Ramos (cell line): ENCODE data around the gene MYMK.

Source experiments
- in situ Hi-C: fragments of 300-500 bp; cut with MboI; formaldehyde crosslinking; loops from one replicate; pipeline ENCODE4 v1.14.3; 2022; ENCODE audit warnings: low sequenced_read_pairs; ENCODE audit not compliant: unreplicated experiment

The MYMK gene

DNA sequence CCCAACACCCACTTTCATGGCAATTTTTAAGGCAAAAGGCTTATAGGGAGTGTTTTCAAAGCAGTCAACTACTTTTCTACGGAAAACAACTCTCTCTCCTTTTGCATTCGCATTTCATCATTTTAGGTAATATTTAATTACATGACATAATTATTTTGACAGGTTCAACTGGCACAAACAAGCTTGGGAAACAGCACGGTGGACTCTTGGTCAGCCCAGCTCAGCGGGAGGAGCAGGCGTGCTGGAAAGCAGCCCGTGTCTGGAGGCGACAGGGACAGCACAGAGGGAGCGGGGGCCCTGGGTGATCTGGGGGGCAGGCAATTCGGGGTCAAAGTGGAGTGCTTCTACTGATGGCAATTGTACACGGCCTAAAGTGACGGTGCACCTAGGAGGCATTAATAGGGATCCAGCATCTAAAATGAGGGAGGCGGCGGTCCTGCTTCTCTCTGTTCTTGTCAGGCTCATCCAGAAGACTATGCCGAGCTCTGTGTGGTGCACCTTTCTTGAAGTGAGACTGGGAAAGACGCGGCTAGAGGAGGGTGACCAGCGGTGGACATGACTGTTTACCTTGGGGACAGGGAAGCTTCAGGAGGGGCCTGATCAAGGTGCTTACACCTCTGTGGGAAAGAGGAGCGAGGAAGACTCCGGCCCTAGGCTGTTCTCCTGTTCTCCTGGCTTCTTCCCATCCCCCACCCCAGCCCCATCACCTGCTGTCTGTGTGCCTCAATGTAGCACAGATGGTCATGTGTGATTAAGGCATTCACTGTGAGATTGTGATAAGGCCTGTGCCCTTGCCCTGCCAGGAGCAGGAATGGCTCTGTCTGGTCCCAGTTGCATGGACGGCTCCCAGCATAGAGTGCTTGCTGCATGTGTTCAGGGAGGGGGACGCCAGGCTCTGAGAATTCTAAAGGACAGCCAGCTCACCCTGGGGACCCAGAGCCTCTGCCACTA is 3.4 kb downstream of the MYMK start:
- in situ Hi-C loops = no loop called here

DNA sequence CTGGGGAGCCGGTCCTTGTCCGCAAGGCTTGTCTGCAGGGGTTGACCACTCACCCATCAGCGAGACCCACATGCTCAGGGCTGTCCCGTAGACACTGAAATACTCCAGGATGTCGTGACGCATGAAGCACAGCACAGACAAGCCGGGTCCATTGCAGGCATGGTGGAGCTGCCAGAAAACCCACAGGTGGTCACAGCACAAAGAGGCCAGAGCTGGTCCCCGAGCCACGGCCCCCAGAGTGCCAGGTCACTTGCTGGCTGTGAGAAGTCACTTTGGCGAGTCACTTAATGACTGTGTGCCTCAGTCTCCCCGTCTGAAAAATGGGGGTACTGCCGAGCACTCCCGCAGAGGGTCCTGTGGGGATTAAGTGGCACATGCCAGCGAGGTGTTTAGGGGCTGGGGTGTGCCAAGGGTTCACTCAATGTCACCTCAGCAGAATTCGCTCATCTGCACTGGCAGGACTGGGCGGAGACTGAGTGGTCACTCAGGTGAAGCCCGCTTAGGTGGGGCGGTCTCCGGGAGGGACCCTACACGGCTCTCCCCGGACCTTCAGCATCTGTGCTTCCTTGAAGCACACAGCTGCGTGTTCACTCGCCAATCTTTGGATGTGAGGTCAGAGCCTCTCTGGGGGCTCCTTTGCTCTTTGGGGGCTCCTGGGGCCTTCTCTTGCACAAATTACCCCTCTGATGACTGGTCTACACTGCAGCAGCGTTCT is 4.5 kb downstream of the MYMK start:
- in situ Hi-C loops = no loop called here

DNA sequence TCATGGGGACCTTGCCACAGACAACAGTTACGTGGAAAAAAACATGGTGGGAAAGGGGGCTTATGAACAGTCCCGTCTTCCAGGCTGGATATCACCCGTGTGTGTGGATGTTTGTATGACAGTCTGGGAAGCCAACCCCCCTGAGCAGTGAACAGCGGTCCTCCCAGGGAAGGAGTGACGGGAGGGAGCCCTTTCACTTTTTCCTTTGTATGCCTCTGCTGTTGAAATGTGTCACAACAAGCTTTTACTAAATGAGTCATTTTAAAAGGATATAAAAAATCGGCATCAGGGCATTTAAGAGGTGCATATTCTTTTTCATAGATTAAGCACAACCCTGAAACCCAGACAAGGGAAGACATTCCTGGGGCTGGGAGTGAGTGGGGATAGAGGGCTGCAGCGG is 5.1 kb downstream of the MYMK start:
- in situ Hi-C loops = no loop called here

DNA sequence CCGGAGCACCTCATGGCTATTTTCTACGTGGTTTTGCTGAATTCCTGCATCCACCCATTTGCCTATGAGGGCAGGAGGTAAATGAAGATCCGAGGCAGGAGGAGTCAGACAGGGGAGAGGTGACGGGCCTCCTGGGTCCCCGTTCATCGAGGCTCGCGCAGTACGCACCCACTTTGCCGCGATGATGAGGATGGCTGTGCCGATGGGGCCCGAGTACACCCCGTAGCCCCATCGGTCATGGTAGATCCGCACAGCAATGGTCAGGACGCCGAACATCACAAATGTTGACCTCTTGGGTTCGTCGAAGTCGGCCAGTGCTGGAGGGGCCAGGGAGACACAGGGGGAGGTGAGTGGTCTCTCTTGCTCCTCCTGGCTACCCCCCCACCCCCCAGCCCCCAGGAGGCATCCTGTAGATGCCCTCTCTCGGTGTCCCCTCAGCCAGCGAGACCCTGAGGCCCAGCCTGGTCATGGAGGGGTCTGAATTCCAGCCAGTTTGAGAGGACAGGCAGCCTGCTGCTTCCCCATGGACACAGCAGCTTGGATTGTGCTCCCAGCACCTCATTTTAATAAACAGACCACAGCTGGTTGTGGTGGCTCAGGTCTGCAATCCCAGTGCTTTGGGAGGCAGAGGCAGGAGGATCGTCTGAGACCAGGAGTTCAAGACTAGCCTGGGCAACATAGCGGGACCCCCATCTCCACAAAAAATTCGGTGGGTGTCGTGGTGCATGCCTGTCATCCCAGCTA is 5.9 kb downstream of the MYMK start:
- in situ Hi-C loops = no loop called here

GRCh38 chr9:133518200-133518599 is 6.6 kb downstream of the MYMK start:
- in situ Hi-C loops = no loop called here

DNA sequence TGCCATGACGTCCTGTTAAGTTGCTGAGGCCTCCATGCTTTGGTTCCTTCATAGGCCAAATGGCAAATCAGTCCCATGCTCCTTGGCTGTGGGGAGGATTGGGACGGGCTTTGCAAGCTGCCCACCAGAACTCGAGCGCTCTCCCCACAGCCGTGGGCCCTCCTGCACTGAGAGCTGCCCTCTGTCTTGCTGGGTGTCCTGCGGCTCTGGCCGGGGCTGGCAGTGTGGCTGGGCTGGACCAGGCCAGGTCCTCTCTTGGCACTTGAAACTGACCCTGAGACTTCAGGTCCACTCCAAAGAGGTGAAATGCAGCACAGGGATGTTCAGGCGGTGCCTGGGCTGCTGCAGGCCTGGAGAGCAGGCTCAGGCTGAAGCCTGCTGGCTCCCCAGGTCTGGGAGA is 7.0 kb downstream of the MYMK start:
- in situ Hi-C loops = no loop called here

DNA sequence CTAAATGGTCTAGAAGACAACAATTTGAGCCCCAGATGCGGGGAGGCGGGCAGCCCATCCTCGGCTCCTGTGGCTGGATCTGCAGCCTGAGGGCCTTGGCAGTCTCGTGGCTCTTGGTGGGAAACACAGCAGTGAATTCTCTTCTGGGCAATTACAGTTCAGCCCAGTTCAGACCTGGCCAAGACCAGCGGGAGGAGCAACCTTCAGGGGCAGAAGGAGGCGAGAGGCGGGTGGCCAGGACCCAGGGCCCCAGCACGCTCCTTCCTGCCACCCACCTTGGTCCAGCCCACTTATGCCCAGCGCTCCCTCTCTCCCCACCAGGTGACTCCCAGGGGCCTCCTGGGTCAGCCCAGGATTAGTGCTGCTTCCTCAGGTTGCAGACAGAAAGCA is 7.8 kb downstream of the MYMK start:
- in situ Hi-C loops = no loop called here

DNA sequence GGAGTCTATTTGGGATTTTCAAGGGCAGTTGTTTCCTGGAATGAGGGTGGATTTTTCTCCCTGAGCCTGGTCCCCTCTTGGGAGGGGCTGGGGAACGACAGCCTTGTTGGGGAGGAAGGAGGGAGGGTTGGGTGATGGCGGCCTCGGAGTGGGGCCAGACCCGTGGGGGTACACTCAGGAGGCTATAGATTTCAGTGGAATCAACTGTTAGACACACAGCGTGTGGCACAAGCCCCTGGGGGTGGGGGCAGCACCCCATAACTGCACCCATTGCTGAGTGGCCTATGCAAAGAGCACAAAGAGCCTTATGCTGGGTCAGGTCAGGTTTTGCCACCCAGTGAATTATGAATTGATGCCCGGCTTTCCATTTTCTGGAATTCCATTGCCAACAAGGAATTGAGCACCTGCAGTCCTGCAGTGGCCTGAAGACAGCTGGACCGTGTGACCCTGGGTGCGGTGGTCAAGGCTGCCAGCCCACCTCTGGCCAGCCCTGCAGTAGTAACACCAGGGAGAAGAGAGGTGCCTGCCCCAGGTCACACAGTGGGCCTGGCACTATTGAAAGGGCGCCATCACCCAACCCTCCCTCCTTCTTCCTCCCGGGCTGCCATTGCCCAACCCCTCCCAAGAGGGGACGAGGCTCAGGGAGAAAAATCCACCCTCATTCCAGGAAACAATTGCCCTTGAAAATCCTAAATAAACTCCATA is 8.4 kb downstream of the MYMK start:
- in situ Hi-C loops = no loop called here

- in situ Hi-C loops = no loop called here
Observed at GRCh38 chr9:133515615-133516255, 9.0 kb downstream of the MYMK start.

- in situ Hi-C loops = no loop called here
Observed at GRCh38 chr9:133515240-133515610, 9.5 kb downstream of the MYMK start.

- in situ Hi-C loops = no loop called here
Observed at GRCh38 chr9:133514460-133515239, 10.1 kb downstream of the MYMK start.

- in situ Hi-C loops = no loop called here
Observed at GRCh38 chr9:133513214-133514100, 11.3 kb downstream of the MYMK start.

DNA sequence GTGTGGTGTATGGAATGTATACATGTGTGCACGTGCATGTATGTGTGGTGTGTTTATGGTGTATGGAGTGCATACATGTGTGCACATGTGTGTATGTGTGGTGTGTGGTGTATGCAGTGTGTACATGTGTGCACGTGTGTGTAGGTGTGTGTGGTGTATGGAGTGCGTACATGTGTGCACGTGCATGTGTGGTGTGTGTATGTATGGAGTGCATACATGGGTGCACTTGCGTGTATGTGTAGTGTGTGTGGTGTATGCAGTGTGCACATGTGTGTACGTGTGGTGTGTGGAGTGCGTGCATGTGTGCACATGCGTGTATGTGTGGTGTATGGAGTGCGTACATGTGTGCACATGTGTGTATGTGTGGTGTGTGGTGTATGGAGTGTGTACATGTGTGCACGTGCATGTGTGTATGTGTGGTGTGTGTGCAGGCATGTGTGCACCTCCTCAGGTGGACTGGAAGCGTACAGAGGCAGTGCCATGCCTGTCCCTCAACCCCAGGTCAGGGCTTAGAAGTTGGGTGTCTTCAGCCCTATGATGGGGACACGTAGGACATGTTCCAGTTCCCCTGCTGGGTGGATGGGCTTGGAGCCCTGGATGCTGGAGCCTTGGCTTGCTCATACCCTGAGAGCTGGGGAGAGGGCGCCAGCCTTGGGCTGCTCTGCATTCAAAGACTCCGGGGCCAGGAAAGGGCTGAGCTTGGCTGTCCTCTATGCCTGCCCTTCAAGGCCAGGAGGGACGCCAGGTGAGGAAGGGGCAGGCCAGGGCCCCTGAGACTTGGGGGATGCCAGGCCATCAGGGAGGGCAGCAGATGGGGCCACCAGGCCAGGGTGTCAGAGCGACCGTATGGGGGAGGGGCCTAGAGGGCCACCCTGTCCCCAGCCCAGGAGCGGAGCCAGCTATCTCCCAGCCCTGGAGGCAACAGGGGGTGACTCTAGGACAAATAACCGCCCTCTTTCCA is 12.2 kb downstream of the MYMK start:
- in situ Hi-C loops = no loop called here

- in situ Hi-C loops = no loop called here
Observed at GRCh38 chr9:133511607-133512006, 13.2 kb downstream of the MYMK start.

DNA sequence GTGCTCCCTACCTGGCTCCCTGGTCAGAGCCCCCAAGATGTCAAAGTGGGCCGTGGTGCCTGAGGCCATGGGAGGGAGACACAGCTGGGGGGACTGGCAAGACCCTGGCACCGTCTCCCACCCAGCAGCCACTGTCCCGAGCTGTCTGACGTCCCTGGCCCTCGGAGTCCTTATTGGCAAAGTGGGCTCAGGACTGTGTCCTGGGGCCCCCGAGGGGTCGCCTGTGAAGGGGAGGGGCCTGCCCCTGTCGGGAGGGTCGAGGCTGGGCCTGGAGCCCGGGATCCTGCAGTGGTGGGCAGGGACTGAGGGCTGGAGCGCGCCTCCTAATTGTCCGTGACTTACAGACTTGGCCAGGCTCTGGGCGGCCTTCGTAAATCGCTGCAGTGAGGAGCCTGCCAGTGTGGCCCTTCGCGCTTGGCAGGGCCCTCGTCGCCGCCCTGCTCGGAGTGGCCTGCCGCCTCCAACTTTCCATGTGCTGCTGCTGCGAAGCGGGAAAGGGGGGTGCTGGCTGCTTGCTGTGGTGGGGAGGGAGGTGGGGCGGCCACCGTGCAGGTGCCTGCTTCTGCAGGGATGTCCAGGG is 13.7 kb downstream of the MYMK start:
- in situ Hi-C loops = no loop called here

DNA sequence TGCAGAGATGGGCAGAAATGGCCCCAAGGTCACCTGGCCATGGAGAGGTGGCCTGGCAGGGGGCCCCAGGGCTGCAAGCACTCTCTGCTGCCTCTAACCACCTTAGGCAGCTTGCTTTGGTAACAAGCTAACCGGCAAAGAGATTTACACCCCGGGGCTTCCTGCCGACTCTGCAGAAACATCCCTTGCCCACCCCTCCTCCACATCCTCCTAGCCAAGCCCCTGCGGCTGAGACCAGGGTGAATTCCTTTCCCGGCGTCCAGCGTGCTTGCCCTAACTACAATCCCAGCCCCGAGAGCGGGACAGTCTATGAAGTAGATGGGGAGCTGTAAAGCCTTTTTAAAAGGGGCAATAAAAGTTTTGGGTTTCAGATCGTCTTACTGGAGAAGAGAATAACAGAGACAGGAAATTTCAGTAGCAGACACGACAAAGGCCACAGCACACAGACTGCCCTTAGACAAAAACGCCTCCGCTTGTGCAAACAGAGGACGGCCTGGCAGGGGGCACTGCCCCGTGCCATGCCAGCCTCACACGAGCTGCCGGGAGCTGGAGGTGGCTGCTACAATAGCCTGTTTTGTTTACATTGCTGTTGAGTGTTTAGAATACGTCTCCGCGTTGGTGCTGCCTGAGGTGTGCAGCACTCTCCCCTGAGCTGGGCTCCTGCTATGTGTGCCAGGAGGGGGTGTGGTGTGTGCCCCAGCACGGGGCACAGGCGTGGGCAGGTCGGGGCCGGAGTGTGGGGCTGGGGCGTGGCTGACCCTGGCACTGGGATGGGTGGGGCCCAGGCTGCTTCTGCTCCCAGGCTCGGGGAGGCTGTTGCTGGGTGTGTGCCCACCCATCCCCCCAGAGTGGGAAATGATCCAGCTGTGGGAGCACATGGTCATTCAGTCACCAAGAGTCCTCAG is 15.3 kb downstream of the MYMK start:
- in situ Hi-C loops = no loop called here
